ENCODE results near the gene POLRMT.

DNA sequence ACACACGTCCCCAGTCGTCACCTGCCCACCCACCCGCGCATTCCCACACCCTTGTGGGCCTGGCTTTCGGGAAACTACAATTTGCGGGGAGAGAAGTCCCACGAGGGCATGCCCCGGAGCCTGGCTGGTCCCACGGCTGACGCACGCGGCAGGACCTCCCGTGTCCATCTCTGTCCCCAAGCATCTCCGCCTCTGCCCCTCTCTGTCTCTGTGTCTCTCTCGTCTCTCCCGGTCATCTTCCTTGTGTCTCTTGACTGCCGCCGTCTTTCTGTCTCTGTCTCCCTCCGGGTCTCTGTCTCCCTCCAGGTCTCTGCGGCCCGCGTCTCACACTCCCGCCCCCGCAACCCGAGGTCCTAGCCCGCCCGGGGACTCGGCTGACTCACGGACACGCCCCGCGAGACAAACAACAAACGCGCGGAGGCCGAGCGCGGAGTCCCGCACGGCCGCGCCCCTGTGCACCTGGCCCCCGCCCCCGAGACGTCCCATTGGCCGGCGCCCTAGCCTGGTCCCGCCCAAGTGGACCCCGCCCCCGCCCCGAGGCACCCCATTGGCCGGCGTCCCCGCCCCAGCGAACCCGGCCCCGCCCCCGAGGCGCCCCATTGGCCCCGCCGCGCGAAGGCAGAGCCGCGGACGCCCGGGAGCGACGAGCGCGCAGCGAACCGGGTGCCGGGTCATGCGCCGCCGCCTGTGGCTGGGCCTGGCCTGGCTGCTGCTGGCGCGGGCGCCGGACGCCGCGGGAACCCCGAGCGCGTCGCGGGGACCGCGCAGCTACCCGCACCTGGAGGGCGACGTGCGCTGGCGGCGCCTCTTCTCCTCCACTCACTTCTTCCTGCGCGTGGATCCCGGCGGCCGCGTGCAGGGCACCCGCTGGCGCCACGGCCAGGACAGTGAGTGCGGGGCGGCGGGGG, 6.2 kb upstream of the POLRMT start, which contains the start of gene FGF22:
- TF ChIP-seq, protein P1, sequence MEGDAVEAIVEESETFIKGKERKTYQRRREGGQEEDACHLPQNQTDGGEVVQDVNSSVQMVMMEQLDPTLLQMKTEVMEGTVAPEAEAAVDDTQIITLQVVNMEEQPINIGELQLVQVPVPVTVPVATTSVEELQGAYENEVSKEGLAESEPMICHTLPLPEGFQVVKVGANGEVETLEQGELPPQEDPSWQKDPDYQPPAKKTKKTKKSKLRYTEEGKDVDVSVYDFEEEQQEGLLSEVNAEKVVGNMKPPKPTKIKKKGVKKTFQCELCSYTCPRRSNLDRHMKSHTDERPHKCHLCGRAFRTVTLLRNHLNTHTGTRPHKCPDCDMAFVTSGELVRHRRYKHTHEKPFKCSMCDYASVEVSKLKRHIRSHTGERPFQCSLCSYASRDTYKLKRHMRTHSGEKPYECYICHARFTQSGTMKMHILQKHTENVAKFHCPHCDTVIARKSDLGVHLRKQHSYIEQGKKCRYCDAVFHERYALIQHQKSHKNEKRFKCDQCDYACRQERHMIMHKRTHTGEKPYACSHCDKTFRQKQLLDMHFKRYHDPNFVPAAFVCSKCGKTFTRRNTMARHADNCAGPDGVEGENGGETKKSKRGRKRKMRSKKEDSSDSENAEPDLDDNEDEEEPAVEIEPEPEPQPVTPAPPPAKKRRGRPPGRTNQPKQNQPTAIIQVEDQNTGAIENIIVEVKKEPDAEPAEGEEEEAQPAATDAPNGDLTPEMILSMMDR (IDR thresholded peaks at IDR 0.05) = peak in 2 of 6 experiments; percentile 26 to 43
- TF ChIP-seq POLR2A (IDR thresholded peaks at IDR 0.05) = no peak
